Germinal center (tissue), 1 donor: Measurements from ENCODE around the gene SUFU.

ENCODE experiments used
- DNase-seq: peaks from one replicate; pipeline ENCODE4 v3.0.0; 2012; ENCODE audit warnings: mixed read lengths, low spot score

The SUFU gene

GRCh38 chr10:102552533-102552932 is 48.8 kb downstream of the SUFU start:
- DNase-seq = no peak

GRCh38 chr10:102553771-102554170 is 50.0 kb downstream of the SUFU start:
- no peak for DNase-seq

GRCh38 chr10:102554531-102554930 is 50.8 kb downstream of the SUFU start:
- DNase-seq = no peak

- no peak for DNase-seq
Measured at GRCh38 chr10:102555781-102556328, 52.1 kb downstream of the SUFU start.

GRCh38 chr10:102557569-102557968 is 53.8 kb downstream of the SUFU start:
- no peak for DNase-seq

GRCh38 chr10:102559764-102560163 is 56.0 kb downstream of the SUFU start:
- DNase-seq = no peak

GRCh38 chr10:102564209-102564834 is 60.5 kb downstream of the SUFU start:
- no peak for DNase-seq

- DNase-seq = no peak
Measured at GRCh38 chr10:102565793-102566192, 62.0 kb downstream of the SUFU start.

GRCh38 chr10:102578782-102579181 is 75.0 kb downstream of the SUFU start:
- DNase-seq = no peak

- no peak for DNase-seq
Measured at GRCh38 chr10:102579328-102579727, 75.6 kb downstream of the SUFU start.

GRCh38 chr10:102580230-102580629 is 76.5 kb downstream of the SUFU start:
- DNase-seq = no peak

GRCh38 chr10:102581401-102581800 is 77.6 kb downstream of the SUFU start:
- DNase-seq = no peak

- DNase-seq = no peak
Measured at GRCh38 chr10:102581981-102582580, 78.3 kb downstream of the SUFU start.

- peak; percentile 89 for DNase-seq
Measured at GRCh38 chr10:102583435-102584417, 80.0 kb downstream of the SUFU start.

GRCh38 chr10:102585026-102585425 is 81.3 kb downstream of the SUFU start:
- DNase-seq = no peak

GRCh38 chr10:102586858-102587257 is 83.1 kb downstream of the SUFU start:
- DNase-seq = no peak

- DNase-seq = no peak
Measured at GRCh38 chr10:102588875-102589274, 85.1 kb downstream of the SUFU start.

- no peak for DNase-seq
Measured at GRCh38 chr10:102593074-102593803, 89.5 kb downstream of the SUFU start.

- DNase-seq = no peak
Measured at GRCh38 chr10:102593804-102594079, 90.0 kb downstream of the SUFU start.

GRCh38 chr10:102595293-102595692 is 91.5 kb downstream of the SUFU start:
- no peak for DNase-seq

GRCh38 chr10:102595897-102596296 is 92.1 kb downstream of the SUFU start:
- no peak for DNase-seq

GRCh38 chr10:102596506-102596971 is 92.8 kb downstream of the SUFU start:
- peak; percentile 64 for DNase-seq
